HepG2 (cell line): ENCODE data around the gene CABP4. TPM values are rescaled to one million over a fixed set of nuclear protein-coding genes. Genes with fewer than 3 reads are reported as not detected.

Source experiments
- AGO1 ChIP-seq: fragments of 200-400 bp; formaldehyde crosslinking; IDR thresholded peaks from 2 replicates; pipeline ENCODE4 v1.6.1; 2017; ENCODE audit warnings: mild to moderate bottlenecking, low read depth, low read length, moderate library complexity; ENCODE audit not compliant: poor library complexity, severe bottlenecking
- EP300 ChIP-seq, 3 experiments: sonication (generic) in 1 of 3; formaldehyde crosslinking in 1 of 3; IDR thresholded peaks; 2 replicates each; pipeline versions ENCODE4 v1.5.1 to v1.6.1; 2011 to 2020; ENCODE audit warnings: low read depth in 2 of 3, low read length in 2 of 3, borderline replicate concordance in 1 of 3, improper control_type of control experiment in 1 of 3, mild to moderate bottlenecking in 1 of 3, missing genetic modification reagents in 1 of 3, moderate library complexity in 1 of 3
- HCFC1 ChIP-seq: fragments of 150-350 bp; IDR thresholded peaks from 2 replicates; pipeline ENCODE4 v1.6.1; 2014; ENCODE audit warnings: low read depth, low read length
- KDM3A ChIP-seq: IDR thresholded peaks from 2 replicates; pipeline ENCODE4 v1.6.1; 2018; ENCODE audit warnings: low read depth, missing compliant biosample characterization
- KLF11 ChIP-seq: IDR thresholded peaks from 2 replicates; pipeline ENCODE4 v1.6.1; 2016; ENCODE audit warnings: missing compliant biosample characterization
- NR2F6 ChIP-seq, 2 experiments: IDR thresholded peaks; 2 replicates each; pipeline ENCODE4 v1.6.1; 2016; ENCODE audit warnings: antibody characterized with exemption in 1 of 2, mild to moderate bottlenecking in 1 of 2
- POGZ ChIP-seq: sonication (generic); formaldehyde crosslinking; IDR thresholded peaks from 2 replicates; pipeline ENCODE4 v1.4.0; 2020; ENCODE audit warnings: mild to moderate bottlenecking, missing genetic modification reagents
- XRCC5 ChIP-seq: fragments of 200-400 bp; formaldehyde crosslinking; optimal IDR thresholded peaks from 2 replicates; pipeline ENCODE3; 2017; ENCODE audit warnings: mild to moderate bottlenecking, low read length
- YY1 ChIP-seq: IDR thresholded peaks from 2 replicates; pipeline ENCODE4 v1.6.1; 2011; ENCODE audit warnings: low read length, low read depth, moderate library complexity, mild to moderate bottlenecking; ENCODE audit not compliant: insufficient read depth, insufficient replicate concordance
- ZNF124 ChIP-seq: sonication (generic); formaldehyde crosslinking; IDR thresholded peaks from 2 replicates; pipeline ENCODE4 v1.4.0; 2020; ENCODE audit warnings: missing genetic modification reagents
- ZNF331 ChIP-seq: sonication (generic); formaldehyde crosslinking; IDR thresholded peaks from 2 replicates; pipeline ENCODE4 v1.4.0; 2020; ENCODE audit warnings: missing genetic modification reagents
- ZSCAN25 ChIP-seq: sonication (generic); formaldehyde crosslinking; IDR thresholded peaks from 2 replicates; pipeline ENCODE4 v1.8.0; 2022; ENCODE audit warnings: mild to moderate bottlenecking, missing genetic modification reagents
- polyA plus RNA-seq, 8 experiments: library from polyadenylated mRNA; depleted of rRNA in 3 of 8; stranded (reverse) in 7 of 8; unstranded in 1 of 8; fragments of >200 nt; fragmentation: Illumina TruSeq in 4 of 8; extraction: Trizol in 4 of 8; gene quantifications; 2 replicates each; pipeline versions ENCODE4 v1.2.1 to v1.2.3, GENCODE V29; 2011 to 2016; ENCODE audit warnings: low read depth in 4 of 8, missing spikeins in 1 of 8, mixed read lengths in 1 of 8; ENCODE audit not compliant: insufficient read depth in 1 of 8
- total RNA-seq, 5 experiments: library from RNA; depleted of rRNA; stranded (reverse); fragments of >200 nt; fragmentation: Illumina TruSeq; extraction: Trizol; gene quantifications; 2 replicates each; pipeline ENCODE4 v1.2.3, GENCODE V29; 2016; ENCODE audit warnings: low read depth in 1 of 5
- TF ChIP-seq, protein P1 (sequence below): sonication (generic); formaldehyde crosslinking; IDR thresholded peaks from 2 replicates; pipeline ENCODE4 v1.9.0; 2022; ENCODE audit warnings: missing genetic modification reagents, mild to moderate bottlenecking, borderline replicate concordance
- TF ChIP-seq, protein P2 (sequence below): sonication (generic); IDR thresholded peaks from 2 replicates; pipeline ENCODE4 v1.6.1; 2016; ENCODE audit warnings: low read depth, borderline replicate concordance
- TF ChIP-seq, protein P3 (sequence below): IDR thresholded peaks from 2 replicates; pipeline ENCODE4 v1.6.1; 2016; ENCODE audit warnings: missing compliant biosample characterization, missing genetic modification reagents, borderline replicate concordance
- TF ChIP-seq, protein P4 (sequence below): sonication (generic); formaldehyde crosslinking; IDR thresholded peaks from 2 replicates; pipeline ENCODE4 v1.5.0; 2020; ENCODE audit warnings: mild to moderate bottlenecking, missing genetic modification reagents, borderline replicate concordance
- TF ChIP-seq, protein P5 (sequence below): sonication (generic); formaldehyde crosslinking; IDR thresholded peaks from 2 replicates; pipeline ENCODE4 v1.4.0; 2020; ENCODE audit warnings: missing genetic modification reagents, borderline replicate concordance

The CABP4 gene
- total and polyA plus RNA-seq, 2 of the 13 experiments (the other 11 are each of a cell fraction or from before 2014, with no cell fraction given): not detected

DNA sequence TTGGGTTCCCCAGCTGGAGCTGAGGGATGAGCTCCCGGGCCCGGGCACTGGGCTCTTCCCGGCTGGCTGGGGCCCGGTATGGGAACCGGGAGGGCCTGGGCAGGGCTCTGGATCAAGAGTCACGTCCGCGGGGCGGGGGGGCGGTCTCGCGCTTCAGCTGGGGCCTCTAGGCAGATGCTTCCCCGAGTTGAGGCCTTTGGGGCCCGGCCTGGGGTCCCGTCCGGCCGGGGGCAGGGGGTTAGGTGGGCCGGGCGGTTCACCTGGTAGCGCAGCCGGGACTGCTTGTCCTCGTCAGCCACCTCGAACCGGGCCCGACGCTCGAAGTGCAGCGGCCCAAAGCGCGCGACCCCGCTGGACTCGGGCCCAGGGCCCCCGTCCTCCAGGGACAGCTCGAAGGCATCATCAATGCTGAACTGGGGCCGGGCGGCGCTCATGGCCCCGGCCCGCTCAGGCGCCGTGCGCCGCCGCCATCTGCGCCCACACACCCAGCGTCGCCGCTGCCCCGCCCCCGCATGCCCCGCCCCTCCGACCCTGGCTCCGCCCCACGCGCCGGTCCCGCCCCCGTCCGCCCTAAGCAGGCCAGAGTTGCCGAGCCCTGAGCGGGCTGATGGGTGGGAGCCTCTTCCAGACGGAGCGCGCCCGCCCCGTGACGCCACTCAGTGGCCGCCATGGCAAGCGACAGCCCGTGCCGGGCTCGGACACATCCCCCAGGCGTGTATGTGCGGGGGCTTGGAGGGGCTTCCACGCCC lies 13.8 kb downstream of the CABP4 start, which contains the start of gene TMEM134 (continued):
- peak; percentile 92 for TF ChIP-seq YY1
- TF ChIP-seq POGZ (CRISPR knock-in tag): peak; percentile 19; the same call in 1 of the 2 replicates
- TF ChIP-seq, protein P1, sequence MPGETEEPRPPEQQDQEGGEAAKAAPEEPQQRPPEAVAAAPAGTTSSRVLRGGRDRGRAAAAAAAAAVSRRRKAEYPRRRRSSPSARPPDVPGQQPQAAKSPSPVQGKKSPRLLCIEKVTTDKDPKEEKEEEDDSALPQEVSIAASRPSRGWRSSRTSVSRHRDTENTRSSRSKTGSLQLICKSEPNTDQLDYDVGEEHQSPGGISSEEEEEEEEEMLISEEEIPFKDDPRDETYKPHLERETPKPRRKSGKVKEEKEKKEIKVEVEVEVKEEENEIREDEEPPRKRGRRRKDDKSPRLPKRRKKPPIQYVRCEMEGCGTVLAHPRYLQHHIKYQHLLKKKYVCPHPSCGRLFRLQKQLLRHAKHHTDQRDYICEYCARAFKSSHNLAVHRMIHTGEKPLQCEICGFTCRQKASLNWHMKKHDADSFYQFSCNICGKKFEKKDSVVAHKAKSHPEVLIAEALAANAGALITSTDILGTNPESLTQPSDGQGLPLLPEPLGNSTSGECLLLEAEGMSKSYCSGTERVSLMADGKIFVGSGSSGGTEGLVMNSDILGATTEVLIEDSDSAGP (CRISPR knock-in tag): peak; percentile 58; the same call in 1 of the 2 replicates
- TF ChIP-seq HCFC1: peak; percentile 56; the same call in 1 of the 2 replicates
- TF ChIP-seq, protein P2, sequence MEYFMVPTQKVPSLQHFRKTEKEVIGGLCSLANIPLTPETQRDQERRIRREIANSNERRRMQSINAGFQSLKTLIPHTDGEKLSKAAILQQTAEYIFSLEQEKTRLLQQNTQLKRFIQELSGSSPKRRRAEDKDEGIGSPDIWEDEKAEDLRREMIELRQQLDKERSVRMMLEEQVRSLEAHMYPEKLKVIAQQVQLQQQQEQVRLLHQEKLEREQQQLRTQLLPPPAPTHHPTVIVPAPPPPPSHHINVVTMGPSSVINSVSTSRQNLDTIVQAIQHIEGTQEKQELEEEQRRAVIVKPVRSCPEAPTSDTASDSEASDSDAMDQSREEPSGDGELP: peak; percentile 21; the same call in 1 of the 2 replicates
- TF ChIP-seq NR2F6 (IDR thresholded peaks at IDR 0.05): no peak
- TF ChIP-seq NR2F6 (CRISPR knock-in tag; IDR thresholded peaks at IDR 0.05): peak; percentile 20; the same call in 1 of the 2 replicates
- TF ChIP-seq ZNF331 (CRISPR knock-in tag): peak; percentile 61
- TF ChIP-seq XRCC5: peak; percentile 95
- TF ChIP-seq, protein P3, sequence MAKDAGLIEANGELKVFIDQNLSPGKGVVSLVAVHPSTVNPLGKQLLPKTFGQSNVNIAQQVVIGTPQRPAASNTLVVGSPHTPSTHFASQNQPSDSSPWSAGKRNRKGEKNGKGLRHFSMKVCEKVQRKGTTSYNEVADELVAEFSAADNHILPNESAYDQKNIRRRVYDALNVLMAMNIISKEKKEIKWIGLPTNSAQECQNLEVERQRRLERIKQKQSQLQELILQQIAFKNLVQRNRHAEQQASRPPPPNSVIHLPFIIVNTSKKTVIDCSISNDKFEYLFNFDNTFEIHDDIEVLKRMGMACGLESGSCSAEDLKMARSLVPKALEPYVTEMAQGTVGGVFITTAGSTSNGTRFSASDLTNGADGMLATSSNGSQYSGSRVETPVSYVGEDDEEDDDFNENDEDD (CRISPR knock-in tag): peak; percentile 64; the same call in 1 of the 2 replicates
- TF ChIP-seq KLF11 (CRISPR knock-in tag): no peak
- TF ChIP-seq, protein P4, sequence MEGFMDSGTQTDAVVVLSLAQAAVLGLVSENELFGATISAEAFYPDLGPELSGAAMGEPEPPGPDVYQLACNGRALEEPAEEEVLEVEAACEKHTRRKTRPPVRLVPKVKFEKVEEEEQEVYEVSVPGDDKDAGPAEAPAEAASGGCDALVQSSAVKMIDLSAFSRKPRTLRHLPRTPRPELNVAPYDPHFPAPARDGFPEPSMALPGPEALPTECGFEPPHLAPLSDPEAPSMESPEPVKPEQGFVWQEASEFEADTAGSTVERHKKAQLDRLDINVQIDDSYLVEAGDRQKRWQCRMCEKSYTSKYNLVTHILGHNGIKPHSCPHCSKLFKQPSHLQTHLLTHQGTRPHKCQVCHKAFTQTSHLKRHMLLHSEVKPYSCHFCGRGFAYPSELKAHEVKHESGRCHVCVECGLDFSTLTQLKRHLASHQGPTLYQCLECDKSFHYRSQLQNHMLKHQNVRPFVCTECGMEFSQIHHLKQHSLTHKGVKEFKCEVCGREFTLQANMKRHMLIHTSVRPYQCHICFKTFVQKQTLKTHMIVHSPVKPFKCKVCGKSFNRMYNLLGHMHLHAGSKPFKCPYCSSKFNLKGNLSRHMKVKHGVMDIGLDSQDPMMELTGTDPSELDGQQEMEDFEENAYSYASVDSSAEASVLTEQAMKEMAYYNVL (CRISPR knock-in tag): peak; percentile 15; the same call in 1 of the 2 replicates
- TF ChIP-seq KDM3A: peak; percentile 67; the same call in 1 of the 2 replicates
- peak; percentile 39; the same call in 1 of the 2 replicates for TF ChIP-seq ZNF124 (CRISPR knock-in tag)
- TF ChIP-seq AGO1: peak; percentile 15
- TF ChIP-seq, protein P5, sequence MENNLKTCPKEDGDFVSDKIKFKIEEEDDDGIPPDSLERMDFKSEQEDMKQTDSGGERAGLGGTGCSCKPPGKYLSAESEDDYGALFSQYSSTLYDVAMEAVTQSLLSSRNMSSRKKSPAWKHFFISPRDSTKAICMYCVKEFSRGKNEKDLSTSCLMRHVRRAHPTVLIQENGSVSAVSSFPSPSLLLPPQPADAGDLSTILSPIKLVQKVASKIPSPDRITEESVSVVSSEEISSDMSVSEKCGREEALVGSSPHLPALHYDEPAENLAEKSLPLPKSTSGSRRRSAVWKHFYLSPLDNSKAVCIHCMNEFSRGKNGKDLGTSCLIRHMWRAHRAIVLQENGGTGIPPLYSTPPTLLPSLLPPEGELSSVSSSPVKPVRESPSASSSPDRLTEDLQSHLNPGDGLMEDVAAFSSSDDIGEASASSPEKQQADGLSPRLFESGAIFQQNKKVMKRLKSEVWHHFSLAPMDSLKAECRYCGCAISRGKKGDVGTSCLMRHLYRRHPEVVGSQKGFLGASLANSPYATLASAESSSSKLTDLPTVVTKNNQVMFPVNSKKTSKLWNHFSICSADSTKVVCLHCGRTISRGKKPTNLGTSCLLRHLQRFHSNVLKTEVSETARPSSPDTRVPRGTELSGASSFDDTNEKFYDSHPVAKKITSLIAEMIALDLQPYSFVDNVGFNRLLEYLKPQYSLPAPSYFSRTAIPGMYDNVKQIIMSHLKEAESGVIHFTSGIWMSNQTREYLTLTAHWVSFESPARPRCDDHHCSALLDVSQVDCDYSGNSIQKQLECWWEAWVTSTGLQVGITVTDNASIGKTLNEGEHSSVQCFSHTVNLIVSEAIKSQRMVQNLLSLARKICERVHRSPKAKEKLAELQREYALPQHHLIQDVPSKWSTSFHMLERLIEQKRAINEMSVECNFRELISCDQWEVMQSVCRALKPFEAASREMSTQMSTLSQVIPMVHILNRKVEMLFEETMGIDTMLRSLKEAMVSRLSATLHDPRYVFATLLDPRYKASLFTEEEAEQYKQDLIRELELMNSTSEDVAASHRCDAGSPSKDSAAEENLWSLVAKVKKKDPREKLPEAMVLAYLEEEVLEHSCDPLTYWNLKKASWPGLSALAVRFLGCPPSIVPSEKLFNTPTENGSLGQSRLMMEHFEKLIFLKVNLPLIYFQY (CRISPR knock-in tag): 0 out of 2 replicates have a peak, but pooled peaks have one; percentile 7
- TF ChIP-seq ZSCAN25 (CRISPR knock-in tag): 0 out of 2 replicates have a peak, but pooled peaks have one; percentile 31
- peak in 1 of 2 experiments; percentile 26; a peak in 2 of 4 replicates for TF ChIP-seq EP300 (IDR thresholded peaks at IDR 0.05; ENCODE audit: low read depth in 2 of 2, low read length in 2 of 2)
- TF ChIP-seq EP300 (CRISPR knock-in tag; IDR thresholded peaks at IDR 0.05; ENCODE audit: borderline replicate concordance): no peak
